ENCODE data around the gene HPS4.

- TF ChIP-seq POLR2A (IDR thresholded peaks at IDR 0.05), result no peak
- no peak for TF ChIP-seq EP300 (IDR thresholded peaks at IDR 0.05)
- no peak for TF ChIP-seq CTCF (IDR thresholded peaks at IDR 0.05)
- TF ChIP-seq POLR2AphosphoS5 (IDR thresholded peaks at IDR 0.05), result no peak
These were observed 39.0 kb upstream of the HPS4 start for GRCh38 chr22:26522592-26522991.

All from stomach (tissue), 4 donors.